ENCODE data around the gene TECPR1.

GRCh38 chr7:98238076-98238475, 14.0 kb downstream of the TECPR1 start:
- TF ChIP-seq POLR2AphosphoS5 (IDR thresholded peaks at IDR 0.05; ENCODE audit: low read depth, low read length), result no peak
- no peak for TF ChIP-seq POU5F1 (IDR thresholded peaks at IDR 0.05; ENCODE audit: low read depth, low read length)
- TF ChIP-seq, protein P1, sequence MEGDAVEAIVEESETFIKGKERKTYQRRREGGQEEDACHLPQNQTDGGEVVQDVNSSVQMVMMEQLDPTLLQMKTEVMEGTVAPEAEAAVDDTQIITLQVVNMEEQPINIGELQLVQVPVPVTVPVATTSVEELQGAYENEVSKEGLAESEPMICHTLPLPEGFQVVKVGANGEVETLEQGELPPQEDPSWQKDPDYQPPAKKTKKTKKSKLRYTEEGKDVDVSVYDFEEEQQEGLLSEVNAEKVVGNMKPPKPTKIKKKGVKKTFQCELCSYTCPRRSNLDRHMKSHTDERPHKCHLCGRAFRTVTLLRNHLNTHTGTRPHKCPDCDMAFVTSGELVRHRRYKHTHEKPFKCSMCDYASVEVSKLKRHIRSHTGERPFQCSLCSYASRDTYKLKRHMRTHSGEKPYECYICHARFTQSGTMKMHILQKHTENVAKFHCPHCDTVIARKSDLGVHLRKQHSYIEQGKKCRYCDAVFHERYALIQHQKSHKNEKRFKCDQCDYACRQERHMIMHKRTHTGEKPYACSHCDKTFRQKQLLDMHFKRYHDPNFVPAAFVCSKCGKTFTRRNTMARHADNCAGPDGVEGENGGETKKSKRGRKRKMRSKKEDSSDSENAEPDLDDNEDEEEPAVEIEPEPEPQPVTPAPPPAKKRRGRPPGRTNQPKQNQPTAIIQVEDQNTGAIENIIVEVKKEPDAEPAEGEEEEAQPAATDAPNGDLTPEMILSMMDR (IDR thresholded peaks at IDR 0.05; ENCODE audit: control extremely low read depth in 1 of 3, insufficient read depth in 1 of 3, low read depth in 1 of 3, low read length in 3 of 3), result no peak
- TF ChIP-seq E2F6 (IDR thresholded peaks at IDR 0.05), result no peak
- TF ChIP-seq KDM5A (IDR thresholded peaks at IDR 0.05; ENCODE audit: low read length), result no peak
- TF ChIP-seq, protein P2, sequence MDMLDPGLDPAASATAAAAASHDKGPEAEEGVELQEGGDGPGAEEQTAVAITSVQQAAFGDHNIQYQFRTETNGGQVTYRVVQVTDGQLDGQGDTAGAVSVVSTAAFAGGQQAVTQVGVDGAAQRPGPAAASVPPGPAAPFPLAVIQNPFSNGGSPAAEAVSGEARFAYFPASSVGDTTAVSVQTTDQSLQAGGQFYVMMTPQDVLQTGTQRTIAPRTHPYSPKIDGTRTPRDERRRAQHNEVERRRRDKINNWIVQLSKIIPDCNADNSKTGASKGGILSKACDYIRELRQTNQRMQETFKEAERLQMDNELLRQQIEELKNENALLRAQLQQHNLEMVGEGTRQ (IDR thresholded peaks at IDR 0.05; ENCODE audit: low read length), result no peak
